D721Med (cell line): Measurements from ENCODE around the gene P3H2.

Source experiments
- DNase-seq: peaks from one replicate; pipeline ENCODE4 v3.0.0; 2011; ENCODE audit warnings: low spot score; ENCODE audit not compliant: insufficient read length
- FAIRE-seq: peaks from 2 replicates; lab custom pipeline; 2011; peaks lifted over from hg19 to GRCh38; lab: Jason Lieb, UNC
- TF ChIP-seq, protein P1 (sequence below): IDR thresholded peaks from 2 replicates; pipeline ENCODE4 v1.5.1; 2012; ENCODE audit warnings: mild to moderate bottlenecking, control low read depth; ENCODE audit not compliant: insufficient read depth; ENCODE audit errors: missing control alignments

Gene P3H2

DNA sequence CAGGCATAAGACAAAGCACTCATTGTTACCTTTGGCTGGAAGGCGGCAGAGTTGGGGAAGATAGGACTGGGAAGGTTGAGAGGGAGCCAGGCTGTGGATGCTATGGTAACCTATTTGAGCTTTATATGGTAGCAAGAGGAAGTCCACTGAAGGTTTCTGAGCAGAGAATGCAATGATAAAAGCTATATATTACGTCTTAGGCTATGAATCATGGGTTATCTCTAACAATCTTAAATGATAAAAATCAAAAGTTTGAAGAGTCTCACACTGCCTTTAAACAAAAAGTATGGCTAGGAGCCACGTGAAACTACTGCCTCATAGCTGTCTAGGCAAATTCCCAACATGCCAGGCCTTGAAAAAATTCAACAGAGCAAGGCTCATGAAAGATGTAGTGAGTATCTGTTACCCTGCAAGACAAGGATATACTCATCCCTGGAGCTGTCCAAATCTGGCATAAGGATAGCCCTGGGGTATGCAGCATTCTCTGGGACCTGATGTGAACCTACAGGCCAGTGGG lies 4.1 kb downstream of the P3H2 start:
- DNase-seq (no peak), FAIRE-seq (no peak)
- TF ChIP-seq, protein P1, sequence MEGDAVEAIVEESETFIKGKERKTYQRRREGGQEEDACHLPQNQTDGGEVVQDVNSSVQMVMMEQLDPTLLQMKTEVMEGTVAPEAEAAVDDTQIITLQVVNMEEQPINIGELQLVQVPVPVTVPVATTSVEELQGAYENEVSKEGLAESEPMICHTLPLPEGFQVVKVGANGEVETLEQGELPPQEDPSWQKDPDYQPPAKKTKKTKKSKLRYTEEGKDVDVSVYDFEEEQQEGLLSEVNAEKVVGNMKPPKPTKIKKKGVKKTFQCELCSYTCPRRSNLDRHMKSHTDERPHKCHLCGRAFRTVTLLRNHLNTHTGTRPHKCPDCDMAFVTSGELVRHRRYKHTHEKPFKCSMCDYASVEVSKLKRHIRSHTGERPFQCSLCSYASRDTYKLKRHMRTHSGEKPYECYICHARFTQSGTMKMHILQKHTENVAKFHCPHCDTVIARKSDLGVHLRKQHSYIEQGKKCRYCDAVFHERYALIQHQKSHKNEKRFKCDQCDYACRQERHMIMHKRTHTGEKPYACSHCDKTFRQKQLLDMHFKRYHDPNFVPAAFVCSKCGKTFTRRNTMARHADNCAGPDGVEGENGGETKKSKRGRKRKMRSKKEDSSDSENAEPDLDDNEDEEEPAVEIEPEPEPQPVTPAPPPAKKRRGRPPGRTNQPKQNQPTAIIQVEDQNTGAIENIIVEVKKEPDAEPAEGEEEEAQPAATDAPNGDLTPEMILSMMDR: no peak

DNA sequence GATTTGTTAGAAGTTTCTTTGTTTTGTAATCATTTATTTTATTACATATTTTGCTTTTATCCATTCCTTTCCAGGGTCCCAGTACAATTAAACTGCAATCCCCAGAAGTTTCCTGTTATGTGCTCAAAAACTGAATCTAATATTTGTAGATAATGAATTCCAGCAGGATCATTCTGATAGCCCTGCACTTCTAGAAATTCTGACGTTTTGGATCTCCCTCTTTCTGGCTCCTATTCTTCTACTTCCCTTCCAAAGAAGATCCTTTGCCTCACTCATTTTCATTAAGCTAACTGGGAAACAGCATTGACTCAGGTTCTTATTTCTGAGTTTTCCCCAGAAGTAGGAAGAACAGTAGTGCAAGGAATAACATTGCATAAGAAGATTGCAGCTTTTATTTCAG lies 9.9 kb downstream of the P3H2 start:
- FAIRE-seq: no peak
- TF ChIP-seq, protein P1: no peak
- DNase-seq: no peak

DNA sequence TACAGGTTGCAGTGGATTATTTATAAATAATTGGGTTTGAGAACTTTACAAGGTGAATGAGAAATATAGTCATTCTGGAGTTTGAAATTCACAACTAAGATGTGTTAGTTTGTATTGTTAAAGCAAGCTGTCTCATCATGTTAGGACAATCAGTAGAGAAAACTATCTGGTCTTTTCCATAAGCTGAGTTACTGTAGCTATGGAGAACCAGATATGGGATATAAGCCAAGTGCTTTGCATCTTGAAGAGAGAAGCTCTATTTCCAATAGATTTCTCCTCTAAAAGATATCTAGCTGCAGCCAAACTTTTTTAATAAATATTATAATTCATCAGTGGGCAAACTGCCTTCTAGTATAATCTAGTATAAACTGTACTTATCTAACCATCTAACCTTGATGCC lies 11.3 kb downstream of the P3H2 start:
- TF ChIP-seq, protein P1: no peak
- DNase-seq: no peak
- FAIRE-seq: no peak

DNA sequence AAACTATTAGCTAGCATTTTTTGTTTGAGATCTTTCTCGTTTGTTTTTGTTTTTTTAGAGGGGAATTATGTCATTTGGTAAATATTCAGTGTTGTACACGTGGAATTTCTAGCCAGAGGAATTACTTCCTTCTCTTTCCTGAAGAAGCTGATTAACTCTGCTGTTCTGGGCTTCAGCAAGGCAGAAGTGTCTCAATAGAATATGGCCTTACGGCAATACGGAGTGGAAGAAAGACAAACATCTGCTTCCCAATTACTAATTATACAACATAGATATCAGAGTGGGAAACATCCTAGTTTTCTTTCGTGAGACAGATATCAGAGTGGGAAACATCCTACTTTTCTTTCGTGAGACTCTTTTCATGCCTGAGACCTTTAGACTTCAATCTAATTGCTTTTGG lies 11.9 kb downstream of the P3H2 start:
- TF ChIP-seq, protein P1: no peak
- DNase-seq (no peak), FAIRE-seq (no peak)

DNA sequence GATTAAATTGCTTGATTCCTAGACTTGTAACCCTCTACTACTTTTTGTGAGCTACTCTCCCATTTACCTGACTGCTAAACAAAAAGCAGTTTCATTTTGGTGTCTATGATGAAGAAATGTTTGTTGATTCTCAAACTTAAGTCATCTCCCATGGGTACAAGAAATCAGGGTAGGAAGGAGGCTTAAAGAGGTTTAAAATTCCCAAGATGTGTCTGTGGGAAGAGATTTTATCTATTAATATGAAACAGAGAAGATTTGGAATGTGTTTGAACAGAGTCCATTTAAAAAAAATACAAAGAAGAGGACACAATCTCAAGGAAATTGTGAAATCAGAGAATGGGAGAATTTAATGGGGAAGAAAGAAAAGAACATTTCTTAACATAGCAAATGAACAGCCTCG lies 14.8 kb downstream of the P3H2 start:
- no peak for FAIRE-seq
- no peak for DNase-seq
- TF ChIP-seq, protein P1: no peak

DNA sequence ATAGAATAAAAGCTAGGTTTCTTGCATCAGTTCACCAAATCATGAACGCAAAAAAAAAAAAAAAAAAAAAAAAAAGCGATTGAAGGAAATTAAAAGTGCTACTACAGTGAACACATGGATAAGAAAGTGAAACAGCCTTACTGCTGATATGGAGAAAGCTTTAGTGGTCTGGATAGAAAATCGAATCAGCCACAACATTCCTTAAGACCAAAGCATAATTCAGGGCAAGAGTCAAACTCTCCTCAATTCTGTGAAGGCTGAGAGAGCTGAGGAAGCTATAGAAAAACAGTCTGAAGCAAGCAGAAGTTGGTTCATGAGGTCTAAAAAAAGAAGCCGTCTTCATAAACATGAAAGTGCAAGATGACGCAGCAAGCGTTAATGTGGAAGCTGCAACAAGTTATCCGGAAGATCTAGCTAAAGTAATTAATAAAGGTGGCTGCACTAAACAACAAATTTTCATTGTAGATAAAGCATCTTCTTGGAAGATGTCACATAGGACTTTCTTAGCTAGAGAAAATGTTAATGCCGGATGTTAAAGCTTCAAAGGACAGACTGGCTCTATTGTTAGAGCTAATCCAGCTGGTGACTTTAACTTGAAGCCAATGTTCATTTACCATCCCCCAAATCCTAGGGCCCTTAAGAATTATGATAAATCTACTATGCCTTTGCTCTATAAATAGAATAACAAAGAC lies 19.2 kb downstream of the P3H2 start:
- DNase-seq: no peak
- no peak for FAIRE-seq
- TF ChIP-seq, protein P1: no peak

DNA sequence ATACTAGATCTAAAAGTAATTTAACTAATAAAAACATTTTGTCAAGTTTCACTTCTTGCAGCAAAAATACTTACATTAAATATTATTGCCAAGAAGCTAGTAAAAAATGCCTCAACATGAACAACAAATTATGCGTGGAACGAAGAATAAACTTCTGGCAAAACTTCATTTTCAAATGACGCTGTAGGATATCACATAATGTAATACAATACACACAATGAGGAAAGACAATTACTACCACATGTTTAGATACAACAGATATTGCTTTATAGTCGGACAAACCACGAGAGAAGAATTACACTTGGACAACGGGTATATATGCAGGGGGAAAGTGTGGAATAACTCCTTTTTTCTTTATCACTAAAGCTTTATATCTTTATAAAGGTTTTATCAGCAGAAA lies 21.6 kb downstream of the P3H2 start:
- no peak for FAIRE-seq
- TF ChIP-seq, protein P1: no peak
- no peak for DNase-seq
